K562 (cell line): ENCODE results near the gene GRSF1. TPM values are rescaled to one million over a fixed set of nuclear protein-coding genes. Genes with fewer than 3 reads are reported as not detected.

Source experiments
- ARID2 ChIP-seq: fragments of 450-650 bp; IDR thresholded peaks from 2 replicates; pipeline ENCODE4 v1.6.1; 2017; ENCODE audit warnings: antibody characterized with exemption, mild to moderate bottlenecking
- CBFA2T3 ChIP-seq: fragments of 450-650 bp; IDR thresholded peaks from 2 replicates; pipeline ENCODE4 v1.6.1; 2017
- CEBPG ChIP-seq, 3 experiments: fragments of 200-800 bp in 1 of 3; sonication (Bioruptor generic) in 1 of 3; sonication (generic) in 1 of 3; formaldehyde crosslinking in 1 of 3; IDR thresholded peaks in 2 of 3; conservative IDR thresholded peaks in 1 of 3; 2 replicates each; pipeline versions ENCODE4 v1.6.1 to v1.8.0; 2016 to 2022; ENCODE audit warnings: missing compliant biosample characterization in 2 of 3, missing genetic modification characterization in 2 of 3, mild to moderate bottlenecking in 1 of 3, missing genetic modification reagents in 1 of 3
- CREM ChIP-seq: IDR thresholded peaks from 2 replicates; pipeline ENCODE4 v1.6.1; 2014; ENCODE audit warnings: antibody characterized with exemption, low read depth
- EP300 ChIP-seq: IDR thresholded peaks from 2 replicates; pipeline ENCODE4 v1.6.1; 2012; ENCODE audit warnings: low read length, improper control_type of control experiment
- FOS ChIP-seq: IDR thresholded peaks from 3 replicates; pipeline ENCODE4 v1.6.1; 2011; ENCODE audit not compliant: insufficient read length; ENCODE audit errors: extremely low read depth
- GABPB2 ChIP-seq: fragments of 250-450 bp; sonication (Bioruptor Pico); conservative IDR thresholded peaks from 2 replicates; pipeline ENCODE4 v1.5.1; 2021; ENCODE audit warnings: mild to moderate bottlenecking
- JUN ChIP-seq, 2 experiments: sonication (generic) in 1 of 2; formaldehyde crosslinking in 1 of 2; IDR thresholded peaks; 2 replicates each; pipeline versions ENCODE4 v1.6.1 to v1.8.0; 2012 to 2022; ENCODE audit warnings: borderline replicate concordance in 2 of 2, mild to moderate bottlenecking in 2 of 2, improper control_type of control experiment in 1 of 2, low read depth in 1 of 2, low read length in 1 of 2, missing genetic modification reagents in 1 of 2
- JUNB ChIP-seq: fragments of 450-650 bp; formaldehyde crosslinking; conservative IDR thresholded peaks from 2 replicates; pipeline ENCODE4 v1.4.0; 2020; ENCODE audit warnings: mild to moderate bottlenecking
- KDM1A ChIP-seq, 2 experiments: fragments of 450-650 bp; IDR thresholded peaks; 2 replicates each; pipeline ENCODE4 v1.6.1; 2016; ENCODE audit warnings: mild to moderate bottlenecking in 2 of 2
- MAFF ChIP-seq: IDR thresholded peaks from 2 replicates; pipeline ENCODE4 v1.6.1; 2012; ENCODE audit warnings: low read length, improper control_type of control experiment
- MAFG ChIP-seq: fragments of 450-650 bp; conservative IDR thresholded peaks from 2 replicates; pipeline ENCODE4 v1.6.1; 2016; ENCODE audit warnings: missing genetic modification characterization, missing compliant biosample characterization
- MAFK ChIP-seq: IDR thresholded peaks from 2 replicates; pipeline ENCODE4 v1.6.1; 2011; ENCODE audit warnings: low read length, improper control_type of control experiment
- NFE2 ChIP-seq: IDR thresholded peaks from 2 replicates; pipeline ENCODE4 v1.6.1; 2014; ENCODE audit warnings: antibody characterized with exemption, low read depth
- RBM39 ChIP-seq: fragments of 200-400 bp; formaldehyde crosslinking; optimal IDR thresholded peaks from 2 replicates; pipeline ENCODE3; 2018; ENCODE audit warnings: low read depth, low read length
- RCOR1 ChIP-seq, 2 experiments: IDR thresholded peaks; 2 replicates each; pipeline ENCODE4 v1.6.1; 2012; ENCODE audit warnings: low read depth in 2 of 2, low read length in 2 of 2, borderline replicate concordance in 1 of 2, improper control_type of control experiment in 1 of 2
- RFX7 ChIP-seq: fragments of 250-450 bp; sonication (Bioruptor Pico); IDR thresholded peaks from 2 replicates; pipeline ENCODE4 v1.5.1; 2021; ENCODE audit warnings: mild to moderate bottlenecking
- SOX6 ChIP-seq: fragments of 450-650 bp; IDR thresholded peaks from 2 replicates; pipeline ENCODE4 v1.6.1; 2014; ENCODE audit warnings: mild to moderate bottlenecking
- TAL1 ChIP-seq: fragments of 450-650 bp; IDR thresholded peaks from 2 replicates; pipeline ENCODE4 v1.6.1; 2016; ENCODE audit warnings: mild to moderate bottlenecking
- TRIM24 ChIP-seq, 2 experiments: fragments of 450-650 bp; IDR thresholded peaks; 2 replicates each; pipeline ENCODE4 v1.6.1; 2016
- polyA plus RNA-seq, 8 experiments: library from polyadenylated mRNA; depleted of rRNA in 4 of 8; stranded (reverse) in 5 of 8; unstranded in 3 of 8; fragments of >200 nt; fragmentation: Nextera tagmentation in 2 of 8; fragmentation: Illumina TruSeq in 1 of 8; extraction: Ambion mirVana in 2 of 8; extraction: Trizol in 1 of 8; gene quantifications; 2 replicates each; pipeline versions ENCODE4 v1.2.1 to v1.2.3, GENCODE V29; 2011 to 2014; ENCODE audit warnings: inconsistent platforms in 1 of 8, missing spikeins in 1 of 8
- total RNA-seq, 7 experiments: library from RNA; depleted of rRNA in 6 of 7; stranded (reverse); fragments of >200 nt in 6 of 7; fragmentation: Illumina TruSeq in 2 of 7; extraction: Trizol in 2 of 7; gene quantifications; 2 replicates each; pipeline versions ENCODE4 v1.2.1 to v1.2.3, GENCODE V29; 2011 to 2021; ENCODE audit warnings: low replicate concordance in 1 of 7
- TF ChIP-seq, protein P1 (sequence below): sonication (generic); formaldehyde crosslinking; IDR thresholded peaks from 2 replicates; pipeline ENCODE4 v1.8.1; 2023; ENCODE audit warnings: mild to moderate bottlenecking, missing genetic modification reagents
- TF ChIP-seq, protein P2 (sequence below): fragments of 450-650 bp; IDR thresholded peaks from 2 replicates; pipeline ENCODE4 v1.6.1; 2017; ENCODE audit warnings: antibody characterized with exemption
- TF ChIP-seq, protein P3 (sequence below), 2 experiments: fragments of 450-650 bp in 1 of 2; sonication (generic) in 1 of 2; formaldehyde crosslinking in 1 of 2; IDR thresholded peaks in 1 of 2; conservative IDR thresholded peaks in 1 of 2; 2 replicates each; pipeline versions ENCODE4 v1.6.1 to v1.8.1; 2016 to 2023; ENCODE audit warnings: mild to moderate bottlenecking in 2 of 2, moderate library complexity in 2 of 2, inconsistent platforms in 1 of 2, missing genetic modification reagents in 1 of 2

The GRSF1 gene
- total and polyA plus RNA-seq, 9 of the 15 experiments (the other 6 are each of a cell fraction or from before 2014, with no cell fraction given) = 33.0 to 105 (median 76.0) TPM

DNA sequence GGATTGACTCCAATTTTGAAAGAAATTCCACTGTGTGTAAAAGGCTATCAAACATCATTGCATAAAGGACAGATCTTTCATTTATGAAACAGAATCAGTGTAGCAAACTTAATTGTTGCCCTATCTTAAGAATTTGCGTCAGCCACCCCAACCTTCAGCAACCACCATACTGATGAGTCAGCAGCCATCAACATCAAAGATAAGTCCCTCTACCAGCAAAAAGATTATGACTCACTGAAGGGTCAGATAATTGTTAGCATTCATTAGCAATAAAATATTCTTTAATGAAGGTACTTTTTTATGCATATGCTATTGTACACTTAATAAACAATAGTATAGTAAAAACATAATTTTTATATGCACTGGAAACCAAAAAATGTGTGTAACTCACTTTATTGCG, 15.8 kb upstream of the GRSF1 start (continued):
- TF ChIP-seq, protein P1, sequence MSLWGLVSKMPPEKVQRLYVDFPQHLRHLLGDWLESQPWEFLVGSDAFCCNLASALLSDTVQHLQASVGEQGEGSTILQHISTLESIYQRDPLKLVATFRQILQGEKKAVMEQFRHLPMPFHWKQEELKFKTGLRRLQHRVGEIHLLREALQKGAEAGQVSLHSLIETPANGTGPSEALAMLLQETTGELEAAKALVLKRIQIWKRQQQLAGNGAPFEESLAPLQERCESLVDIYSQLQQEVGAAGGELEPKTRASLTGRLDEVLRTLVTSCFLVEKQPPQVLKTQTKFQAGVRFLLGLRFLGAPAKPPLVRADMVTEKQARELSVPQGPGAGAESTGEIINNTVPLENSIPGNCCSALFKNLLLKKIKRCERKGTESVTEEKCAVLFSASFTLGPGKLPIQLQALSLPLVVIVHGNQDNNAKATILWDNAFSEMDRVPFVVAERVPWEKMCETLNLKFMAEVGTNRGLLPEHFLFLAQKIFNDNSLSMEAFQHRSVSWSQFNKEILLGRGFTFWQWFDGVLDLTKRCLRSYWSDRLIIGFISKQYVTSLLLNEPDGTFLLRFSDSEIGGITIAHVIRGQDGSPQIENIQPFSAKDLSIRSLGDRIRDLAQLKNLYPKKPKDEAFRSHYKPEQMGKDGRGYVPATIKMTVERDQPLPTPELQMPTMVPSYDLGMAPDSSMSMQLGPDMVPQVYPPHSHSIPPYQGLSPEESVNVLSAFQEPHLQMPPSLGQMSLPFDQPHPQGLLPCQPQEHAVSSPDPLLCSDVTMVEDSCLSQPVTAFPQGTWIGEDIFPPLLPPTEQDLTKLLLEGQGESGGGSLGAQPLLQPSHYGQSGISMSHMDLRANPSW (CRISPR knock-in tag) = no peak
- TF ChIP-seq FOS (peak; percentile 65), RCOR1 (IDR thresholded peaks at IDR 0.05; ENCODE audit: borderline replicate concordance in 1 of 2, low read depth in 2 of 2, low read length in 2 of 2) (peak in 1 of 2 experiments; percentile 61; a peak in 1 of 4 replicates), CEBPG (CRISPR knock-in tag; IDR thresholded peaks at IDR 0.05) (peak; percentile 79), CEBPG (tag; conservative IDR thresholded peaks at IDR 0.05 in 1 of 2, IDR thresholded peaks at IDR 0.05 in 1 of 2) (peak; percentile 28 to 52; a peak in 2 of 4 replicates), CREM (peak; percentile 57; the same call in 1 of the 2 replicates), EP300 (peak; percentile 67), CBFA2T3 (peak; percentile 30; the same call in 1 of the 2 replicates), TAL1 (no peak), MAFF (peak; percentile 95), SOX6 (peak; percentile 32; the same call in 1 of the 2 replicates), GABPB2 (no peak), TRIM24 (IDR thresholded peaks at IDR 0.05) (peak in 1 of 2 experiments; percentile 44; a peak in 2 of 4 replicates), MAFG (peak; percentile 97), ARID2 (no peak), RBM39 (no peak), RFX7 (CRISPR knock-in tag) (no peak), JUNB (peak; percentile 70), MAFK (peak; percentile 93), KDM1A (IDR thresholded peaks at IDR 0.05) (peak in 1 of 2 experiments; percentile 45; a peak in 1 of 4 replicates), NFE2 (peak; percentile 84), JUN (IDR thresholded peaks at IDR 0.05; ENCODE audit: borderline replicate concordance, low read depth, low read length) (peak; percentile 73; the same call in 1 of the 2 replicates), JUN (CRISPR knock-in tag; IDR thresholded peaks at IDR 0.05; ENCODE audit: borderline replicate concordance) (no peak)
- TF ChIP-seq, protein P2, sequence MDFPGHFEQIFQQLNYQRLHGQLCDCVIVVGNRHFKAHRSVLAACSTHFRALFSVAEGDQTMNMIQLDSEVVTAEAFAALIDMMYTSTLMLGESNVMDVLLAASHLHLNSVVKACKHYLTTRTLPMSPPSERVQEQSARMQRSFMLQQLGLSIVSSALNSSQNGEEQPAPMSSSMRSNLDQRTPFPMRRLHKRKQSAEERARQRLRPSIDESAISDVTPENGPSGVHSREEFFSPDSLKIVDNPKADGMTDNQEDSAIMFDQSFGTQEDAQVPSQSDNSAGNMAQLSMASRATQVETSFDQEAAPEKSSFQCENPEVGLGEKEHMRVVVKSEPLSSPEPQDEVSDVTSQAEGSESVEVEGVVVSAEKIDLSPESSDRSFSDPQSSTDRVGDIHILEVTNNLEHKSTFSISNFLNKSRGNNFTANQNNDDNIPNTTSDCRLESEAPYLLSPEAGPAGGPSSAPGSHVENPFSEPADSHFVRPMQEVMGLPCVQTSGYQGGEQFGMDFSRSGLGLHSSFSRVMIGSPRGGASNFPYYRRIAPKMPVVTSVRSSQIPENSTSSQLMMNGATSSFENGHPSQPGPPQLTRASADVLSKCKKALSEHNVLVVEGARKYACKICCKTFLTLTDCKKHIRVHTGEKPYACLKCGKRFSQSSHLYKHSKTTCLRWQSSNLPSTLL = no peak
- TF ChIP-seq, protein P3, sequence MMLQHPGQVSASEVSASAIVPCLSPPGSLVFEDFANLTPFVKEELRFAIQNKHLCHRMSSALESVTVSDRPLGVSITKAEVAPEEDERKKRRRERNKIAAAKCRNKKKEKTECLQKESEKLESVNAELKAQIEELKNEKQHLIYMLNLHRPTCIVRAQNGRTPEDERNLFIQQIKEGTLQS (IDR thresholded peaks at IDR 0.05) = peak; percentile 94
- TF ChIP-seq, protein P3 (CRISPR knock-in tag; conservative IDR thresholded peaks at IDR 0.05) = no peak
